ENCODE measurements around the gene AIDA.

- TF ChIP-seq CTCF (IDR thresholded peaks at IDR 0.05; ENCODE audit: borderline replicate concordance, extremely low read depth, low read length, poor library complexity, severe bottlenecking) (no peak), EZH2 (IDR thresholded peaks at IDR 0.05; ENCODE audit: borderline replicate concordance, low read depth, low read length, severe bottlenecking) (no peak)
Observed at GRCh38 chr1:222670110-222670509, 42.2 kb downstream of the AIDA start.

Data from DND-41 (cell line).